Suprapubic skin (tissue), 3 donors: ENCODE results near the gene PTGR3.

Experiments
- POLR2A ChIP-seq, 2 donors: fragments of 450-650 bp; IDR thresholded peaks; one replicate each; pipeline ENCODE4 v1.6.1; 2017; ENCODE audit warnings: antibody characterized with exemption in 2 of 2, mild to moderate bottlenecking in 2 of 2, moderate library complexity in 2 of 2
- TF ChIP-seq, protein P1 (sequence below), 2 donors: fragments of 200-600 bp in 1 of 2; fragments of 450-650 bp in 1 of 2; sonication (generic) in 1 of 2; IDR thresholded peaks; one replicate each; pipeline ENCODE4 v1.5.1; 2016 to 2019; ENCODE audit warnings: antibody characterized with exemption in 2 of 2, mild to moderate bottlenecking in 1 of 2, moderate library complexity in 1 of 2

GRCh38 chr18:75211002-75211621, 2.2 kb upstream of the PTGR3 start:
- TF ChIP-seq, protein P1, sequence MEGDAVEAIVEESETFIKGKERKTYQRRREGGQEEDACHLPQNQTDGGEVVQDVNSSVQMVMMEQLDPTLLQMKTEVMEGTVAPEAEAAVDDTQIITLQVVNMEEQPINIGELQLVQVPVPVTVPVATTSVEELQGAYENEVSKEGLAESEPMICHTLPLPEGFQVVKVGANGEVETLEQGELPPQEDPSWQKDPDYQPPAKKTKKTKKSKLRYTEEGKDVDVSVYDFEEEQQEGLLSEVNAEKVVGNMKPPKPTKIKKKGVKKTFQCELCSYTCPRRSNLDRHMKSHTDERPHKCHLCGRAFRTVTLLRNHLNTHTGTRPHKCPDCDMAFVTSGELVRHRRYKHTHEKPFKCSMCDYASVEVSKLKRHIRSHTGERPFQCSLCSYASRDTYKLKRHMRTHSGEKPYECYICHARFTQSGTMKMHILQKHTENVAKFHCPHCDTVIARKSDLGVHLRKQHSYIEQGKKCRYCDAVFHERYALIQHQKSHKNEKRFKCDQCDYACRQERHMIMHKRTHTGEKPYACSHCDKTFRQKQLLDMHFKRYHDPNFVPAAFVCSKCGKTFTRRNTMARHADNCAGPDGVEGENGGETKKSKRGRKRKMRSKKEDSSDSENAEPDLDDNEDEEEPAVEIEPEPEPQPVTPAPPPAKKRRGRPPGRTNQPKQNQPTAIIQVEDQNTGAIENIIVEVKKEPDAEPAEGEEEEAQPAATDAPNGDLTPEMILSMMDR (IDR thresholded peaks at IDR 0.05): no peak
- TF ChIP-seq POLR2A (IDR thresholded peaks at IDR 0.05): no peak
